Stimulated activated naive CD4-positive, alpha-beta T cell treated with Interleukin-2 at 50 U/mL for 16 hours (primary cell): ENCODE results near the gene SLC4A7.
"Not testable (repeated sequence)": the region's sequence is repeated elsewhere in the genome, so short reads cannot be mapped to it uniquely, and the experiment has no call there.

Source experiments
- DNase-seq: peaks from one replicate; lab custom pipeline; 2025; lab: John Stamatoyannopoulos, UW

The SLC4A7 gene

GRCh38 chr3:27487383-27487782 lies 3.2 kb upstream of the SLC4A7 start:
- no peak for DNase-seq

GRCh38 chr3:27486336-27486735 lies 2.2 kb upstream of the SLC4A7 start:
- DNase-seq: no peak

GRCh38 chr3:27485866-27486265 lies 1.7 kb upstream of the SLC4A7 start:
- DNase-seq: no peak

GRCh38 chr3:27483117-27484014 lies 818 bp downstream of the SLC4A7 start:
- DNase-seq: peak; percentile 24

GRCh38 chr3:27479806-27480543 lies 4.2 kb downstream of the SLC4A7 start:
- DNase-seq: no peak

GRCh38 chr3:27471923-27472550 lies 12.1 kb downstream of the SLC4A7 start:
- DNase-seq: no peak

GRCh38 chr3:27468283-27468886 lies 15.8 kb downstream of the SLC4A7 start:
- DNase-seq: no peak

- no peak for DNase-seq
These were observed 16.6 kb downstream of the SLC4A7 start for GRCh38 chr3:27467545-27467944.

GRCh38 chr3:27464646-27465045 lies 19.5 kb downstream of the SLC4A7 start:
- no peak for DNase-seq

- DNase-seq: no peak
These were observed 22.0 kb downstream of the SLC4A7 start for GRCh38 chr3:27462228-27462627.

- DNase-seq: no peak
These were observed 25.3 kb downstream of the SLC4A7 start for GRCh38 chr3:27458929-27459328.

GRCh38 chr3:27456554-27456953 lies 27.6 kb downstream of the SLC4A7 start:
- no peak for DNase-seq

GRCh38 chr3:27454914-27455313 lies 29.3 kb downstream of the SLC4A7 start:
- DNase-seq: no peak

- DNase-seq: no peak
These were observed 29.7 kb downstream of the SLC4A7 start for GRCh38 chr3:27454461-27454860.

- no peak for DNase-seq
These were observed 31.7 kb downstream of the SLC4A7 start for GRCh38 chr3:27452368-27453090.

- no peak for DNase-seq
These were observed 32.3 kb downstream of the SLC4A7 start for GRCh38 chr3:27451842-27452241.

GRCh38 chr3:27451251-27451650 lies 32.9 kb downstream of the SLC4A7 start:
- no peak for DNase-seq

- DNase-seq: no peak
These were observed 34.5 kb downstream of the SLC4A7 start for GRCh38 chr3:27449530-27450150.

- not testable (repeated sequence) for DNase-seq
These were observed 41.2 kb downstream of the SLC4A7 start for GRCh38 chr3:27442995-27443394.

GRCh38 chr3:27438352-27438751 lies 45.8 kb downstream of the SLC4A7 start:
- DNase-seq: not testable (repeated sequence)

- no peak for DNase-seq
These were observed 53.1 kb downstream of the SLC4A7 start for GRCh38 chr3:27431116-27431515.
